GM10248 (cell line): ENCODE results near the gene CSNK2A1.

Experiments
- CTCF ChIA-PET: fragments of 300-600 bp; sonication (Branson Sonifier 250); formaldehyde crosslinking; extraction: SDS; loops from one replicate; lab custom pipeline; 2021; ENCODE audit warnings: antibody characterized with exemption; lab: Yijun Ruan, JAX
- POLR2A ChIA-PET: fragments of 350-650 bp; sonication (Branson Sonifier 250); formaldehyde crosslinking; extraction: SDS; loops from one replicate; lab custom pipeline; 2020; ENCODE audit warnings: antibody characterized with exemption; lab: Yijun Ruan, JAX
- DNase-seq: peaks from one replicate; pipeline ENCODE4 v3.0.0; 2012; ENCODE audit errors: extremely low spot score
- CTCF ChIP-seq: IDR thresholded peaks from 2 replicates; pipeline ENCODE4 v1.5.1; 2012; ENCODE audit warnings: mild to moderate bottlenecking, low read depth; ENCODE audit errors: extremely low read depth, missing control alignments, control extremely low read depth

The CSNK2A1 gene

GRCh38 chr20:427849-428657 lies 115.5 kb downstream of the CSNK2A1 start:
- no peak for DNase-seq
- POLR2A ChIA-PET: no interaction called here
- CTCF ChIA-PET: interaction anchor here (0.9 to 1.6 kb wide), 3 partner anchors 8 to 97 kb away, joined by 3 read pairs; no protein-coding TSS in a partner anchor
- no peak for TF ChIP-seq CTCF

- DNase-seq: no peak
- CTCF ChIA-PET: interaction anchor here (0.9 to 1.6 kb wide), 3 partner anchors 9 to 97 kb away, joined by 3 read pairs; no protein-coding TSS in a partner anchor
- POLR2A ChIA-PET: no interaction called here
- TF ChIP-seq CTCF: no peak
Observed at GRCh38 chr20:427401-427800, 116.2 kb downstream of the CSNK2A1 start.

- no peak for DNase-seq
- ChIA-PET POLR2A (no interaction called here), CTCF (interaction anchor here (1.6 to 1.8 kb wide), 2 partner anchors 10 to 23 kb away, joined by 3 to 4 read pairs; no protein-coding TSS in a partner anchor)
- TF ChIP-seq CTCF: no peak
Observed at GRCh38 chr20:426566-426965, 117.0 kb downstream of the CSNK2A1 start.
